Ramos (cell line): ENCODE results near the gene NAP1L4.

Experiments
- in situ Hi-C: fragments of 300-500 bp; cut with MboI; formaldehyde crosslinking; loops from one replicate; pipeline ENCODE4 v1.14.3; 2022; ENCODE audit warnings: low sequenced_read_pairs; ENCODE audit not compliant: unreplicated experiment

The NAP1L4 gene

GRCh38 chr11:2995893-2996554, 3.9 kb upstream of the NAP1L4 start:
- in situ Hi-C loops: loop anchor here (25.0 kb wide), 1 partner anchor 741 kb away; no protein-coding TSS in a partner anchor

GRCh38 chr11:2995031-2995561, 3.0 kb upstream of the NAP1L4 start:
- in situ Hi-C loops: loop anchor here (25.0 kb wide), 1 partner anchor 742 kb away; no protein-coding TSS in a partner anchor

- in situ Hi-C loops: loop anchor here (25.0 kb wide), 1 partner anchor 743 kb away; no protein-coding TSS in a partner anchor
Observed at GRCh38 chr11:2994336-2994730, 2.2 kb upstream of the NAP1L4 start.

- in situ Hi-C loops: loop anchor here (25.0 kb wide), 1 partner anchor 744 kb away; no protein-coding TSS in a partner anchor
Observed at GRCh38 chr11:2992997-2993325, 832 bp upstream of the NAP1L4 start.

GRCh38 chr11:2991452-2992233, 486 bp downstream of the NAP1L4 start:
- in situ Hi-C loops: loop anchor here (25.0 kb wide), 1 partner anchor 746 kb away; no protein-coding TSS in a partner anchor

- in situ Hi-C loops: loop anchor here (25.0 kb wide), 1 partner anchor 746 kb away; no protein-coding TSS in a partner anchor
Observed at GRCh38 chr11:2990617-2991451, 1.3 kb downstream of the NAP1L4 start.

- in situ Hi-C loops: loop anchor here (25.0 kb wide), 1 partner anchor 748 kb away; no protein-coding TSS in a partner anchor
Observed at GRCh38 chr11:2989551-2989950, 2.6 kb downstream of the NAP1L4 start.

- in situ Hi-C loops: loop anchor here (25.0 kb wide), 1 partner anchor 748 kb away; no protein-coding TSS in a partner anchor
Observed at GRCh38 chr11:2989006-2989405, 3.1 kb downstream of the NAP1L4 start.

GRCh38 chr11:2987881-2988861, 4.0 kb downstream of the NAP1L4 start:
- in situ Hi-C loops: loop anchor here (25.0 kb wide), 1 partner anchor 749 kb away; no protein-coding TSS in a partner anchor

GRCh38 chr11:2983908-2984307, 8.2 kb downstream of the NAP1L4 start:
- in situ Hi-C loops: loop anchor here (25.0 kb wide), 1 partner anchor 753 kb away; no protein-coding TSS in a partner anchor

- in situ Hi-C loops: loop anchor here (25.0 kb wide), 1 partner anchor 755 kb away; no protein-coding TSS in a partner anchor
Observed at GRCh38 chr11:2982214-2982613, 9.9 kb downstream of the NAP1L4 start.

- in situ Hi-C loops: loop anchor here (25.0 kb wide), 1 partner anchor 756 kb away; no protein-coding TSS in a partner anchor
Observed at GRCh38 chr11:2981130-2981529, 11.0 kb downstream of the NAP1L4 start.

GRCh38 chr11:2980168-2980840, 11.8 kb downstream of the NAP1L4 start:
- in situ Hi-C loops: loop anchor here (25.0 kb wide), 1 partner anchor 757 kb away; no protein-coding TSS in a partner anchor

- in situ Hi-C loops: loop anchor here (25.0 kb wide), 1 partner anchor 760 kb away; no protein-coding TSS in a partner anchor
Observed at GRCh38 chr11:2977113-2977512, 15.0 kb downstream of the NAP1L4 start.

- in situ Hi-C loops: loop anchor here (25.0 kb wide), 1 partner anchor 761 kb away; no protein-coding TSS in a partner anchor
Observed at GRCh38 chr11:2976294-2977063, 15.7 kb downstream of the NAP1L4 start.

GRCh38 chr11:2975594-2975993, 16.5 kb downstream of the NAP1L4 start:
- in situ Hi-C loops: loop anchor here (25.0 kb wide), 1 partner anchor 762 kb away; no protein-coding TSS in a partner anchor

- in situ Hi-C loops: no loop called here
Observed at GRCh38 chr11:2974272-2974671, 17.9 kb downstream of the NAP1L4 start.
